GF-D8 (cell line): Measurements from ENCODE around the gene COL13A1.

Source experiments
- DNase-seq: peaks from one replicate; lab custom pipeline; 2025; lab: John Stamatoyannopoulos, UW

The COL13A1 gene

DNA sequence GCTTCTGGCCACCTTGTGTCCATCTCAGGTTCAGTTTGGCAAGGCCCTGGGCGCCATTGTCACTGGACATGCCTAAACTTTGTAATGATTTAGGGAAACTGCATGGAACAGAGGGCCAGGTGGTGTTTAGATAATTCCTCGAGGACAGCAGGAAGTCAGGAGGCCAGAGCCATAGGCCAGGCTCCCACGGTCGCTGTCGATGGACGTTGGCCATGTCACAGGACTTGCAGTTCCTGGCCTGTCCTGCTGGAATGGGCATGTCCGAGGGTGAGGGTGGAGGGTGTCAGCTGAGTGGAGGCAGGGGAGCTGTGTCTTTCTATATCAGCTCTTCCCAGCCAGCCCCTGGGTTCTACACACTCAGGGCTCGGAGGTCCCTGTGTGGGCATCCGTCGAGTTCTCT, 143.1 kb downstream of the COL13A1 start:
- no peak for DNase-seq

DNA sequence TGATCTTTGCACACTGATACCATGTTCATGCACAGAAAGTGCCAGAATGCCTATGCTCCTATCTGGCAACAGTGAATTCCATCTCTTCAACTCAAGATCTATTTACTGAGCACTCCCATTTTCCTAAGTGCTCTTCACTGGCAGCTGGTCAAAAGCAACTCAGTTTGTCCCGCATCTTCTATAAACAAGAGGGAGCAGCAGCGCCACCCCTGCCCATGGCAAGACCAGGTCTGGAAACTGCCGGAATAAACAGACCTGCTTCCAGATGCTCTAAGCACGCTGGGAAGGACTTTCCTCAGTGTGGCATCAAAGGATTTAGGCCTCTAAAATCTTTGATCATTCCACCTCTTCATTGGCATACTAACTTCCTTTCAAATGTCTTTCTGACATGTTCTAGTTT, 146.6 kb downstream of the COL13A1 start:
- DNase-seq: no peak

DNA sequence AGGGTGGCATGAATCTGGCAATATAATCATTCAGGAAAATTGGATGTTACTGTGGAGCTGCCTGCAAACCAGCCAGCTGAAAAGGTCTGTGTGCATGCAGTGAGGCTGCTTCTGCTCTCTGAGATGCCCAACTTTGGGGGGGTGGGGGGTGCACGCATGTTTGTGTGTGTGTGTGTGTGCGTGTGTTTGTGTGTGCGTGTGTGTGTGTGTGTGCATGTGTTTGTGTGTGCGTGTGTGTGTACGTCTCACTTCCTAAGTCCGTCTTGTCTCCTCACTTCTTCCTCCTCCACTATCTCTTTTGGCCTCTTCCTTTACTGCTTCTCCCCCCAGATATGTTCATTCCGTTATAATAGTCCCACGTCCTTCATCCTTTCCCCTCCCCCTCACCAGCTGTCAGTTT, 148.1 kb downstream of the COL13A1 start:
- no peak for DNase-seq

DNA sequence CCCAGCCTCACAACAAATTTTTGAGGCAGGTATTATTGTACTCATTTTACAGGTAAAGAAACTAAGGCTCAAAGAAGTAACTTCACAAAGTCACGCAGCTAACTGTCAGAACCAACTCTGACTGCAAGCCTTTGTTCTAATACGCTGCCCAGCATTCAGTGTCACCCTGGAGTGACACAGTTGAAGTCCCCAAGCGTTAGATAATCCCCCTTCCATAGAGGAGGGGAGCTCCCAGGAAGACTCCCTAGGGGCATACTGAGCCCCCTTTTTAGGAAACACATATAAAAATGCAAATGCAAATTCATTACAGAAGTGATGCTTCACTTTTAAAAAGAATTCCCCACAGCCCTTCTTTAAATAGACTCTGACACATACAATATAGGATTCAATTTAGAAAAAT, 150.0 kb downstream of the COL13A1 start:
- DNase-seq: no peak

DNA sequence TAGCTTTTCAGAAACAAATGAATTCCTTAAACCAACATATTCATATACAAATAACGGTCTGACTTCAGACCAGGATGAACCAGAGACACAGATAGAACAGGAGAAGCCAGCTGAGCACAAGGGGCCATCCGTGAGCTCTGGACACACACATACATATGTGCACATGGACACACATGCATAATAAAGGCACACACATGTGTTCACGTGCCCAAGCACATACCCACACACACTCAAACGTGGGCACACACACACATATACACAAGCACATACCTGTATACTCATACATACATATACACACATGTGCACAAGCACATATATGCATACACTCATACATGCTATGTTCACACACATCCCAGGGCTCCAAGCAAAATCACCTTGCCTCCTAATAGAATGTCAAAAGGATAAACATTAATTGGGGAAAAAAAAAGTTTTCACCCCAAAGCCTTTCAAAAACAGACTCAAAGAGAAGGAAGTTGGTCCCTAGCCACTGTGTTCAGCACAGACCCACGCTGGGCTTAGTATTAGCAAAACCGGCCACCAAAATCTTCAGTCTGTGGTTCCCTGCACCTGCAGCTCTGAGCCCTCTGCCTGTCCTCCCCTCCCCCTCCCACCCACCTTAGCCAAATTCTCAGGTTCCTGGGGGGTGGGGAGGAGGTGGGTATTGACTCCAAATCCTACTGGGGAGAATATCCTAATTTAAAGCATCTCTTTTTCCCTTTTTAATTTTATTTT, 150.5 kb downstream of the COL13A1 start:
- no peak for DNase-seq

DNA sequence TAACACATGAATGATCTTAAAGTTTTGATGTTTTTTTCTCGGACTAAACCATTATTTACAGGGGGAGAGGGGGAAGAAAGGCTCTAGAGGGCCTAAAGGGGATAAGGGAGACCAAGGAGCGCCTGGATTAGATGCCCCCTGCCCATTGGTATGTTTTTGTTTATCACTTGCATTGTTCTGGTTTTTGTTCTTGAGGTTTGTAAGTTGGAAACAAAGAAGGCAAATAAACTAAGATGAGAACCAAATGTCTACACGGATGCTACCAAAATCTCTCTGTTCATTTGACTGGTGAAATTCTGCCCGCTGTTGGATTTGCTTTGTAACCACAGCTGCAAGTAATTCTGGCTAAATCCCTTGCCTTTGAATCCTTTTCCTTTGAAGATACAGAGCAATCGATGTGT, 151.1 kb downstream of the COL13A1 start:
- DNase-seq: no peak

DNA sequence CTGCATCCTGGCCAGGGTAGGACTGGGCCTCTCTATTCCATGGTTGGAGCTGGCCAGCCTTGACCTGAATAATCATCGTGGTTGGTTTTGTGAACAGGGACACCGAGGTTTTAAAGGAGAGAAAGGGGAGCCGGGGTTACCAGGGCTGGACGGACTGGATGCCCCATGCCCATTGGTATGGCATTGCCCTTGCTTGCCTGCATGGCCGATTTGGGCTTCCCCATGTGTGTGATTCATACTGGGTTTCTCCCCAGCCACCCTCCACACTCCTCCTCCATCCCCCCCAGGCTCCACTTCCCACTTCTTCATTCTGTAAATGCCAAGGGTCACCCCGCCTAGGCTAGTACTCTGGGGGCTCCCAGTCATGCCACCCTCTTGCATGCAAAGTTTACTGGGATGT, 152.1 kb downstream of the COL13A1 start:
- no peak for DNase-seq

DNA sequence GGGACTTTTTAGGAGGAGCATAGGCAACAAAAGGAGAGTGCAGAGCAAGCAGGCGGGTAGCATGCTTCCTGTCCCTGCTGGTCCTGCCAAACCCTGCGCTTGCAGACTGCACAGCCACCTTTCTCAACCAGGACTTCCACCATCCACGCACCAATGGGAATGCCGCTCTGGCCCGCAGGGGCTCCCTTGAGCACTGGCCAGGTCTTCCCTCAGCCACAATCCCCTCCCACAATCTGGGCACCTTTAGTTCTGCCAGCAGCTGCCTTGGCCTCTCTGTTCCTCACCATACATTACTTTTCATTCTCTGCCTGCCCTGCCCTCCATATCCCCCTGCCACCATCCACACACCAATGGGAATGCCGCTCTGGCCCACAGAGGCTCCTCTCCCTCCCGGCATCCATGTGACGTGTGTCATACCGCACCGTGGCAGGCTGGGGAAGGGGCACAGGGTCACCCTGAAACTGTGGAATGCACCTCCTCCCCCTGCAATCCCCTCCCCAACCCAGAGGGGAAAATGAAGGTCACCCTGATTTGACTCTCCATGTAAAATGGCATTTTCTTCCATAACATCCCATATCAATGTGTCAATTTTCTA, 153.6 kb downstream of the COL13A1 start:
- no peak for DNase-seq

DNA sequence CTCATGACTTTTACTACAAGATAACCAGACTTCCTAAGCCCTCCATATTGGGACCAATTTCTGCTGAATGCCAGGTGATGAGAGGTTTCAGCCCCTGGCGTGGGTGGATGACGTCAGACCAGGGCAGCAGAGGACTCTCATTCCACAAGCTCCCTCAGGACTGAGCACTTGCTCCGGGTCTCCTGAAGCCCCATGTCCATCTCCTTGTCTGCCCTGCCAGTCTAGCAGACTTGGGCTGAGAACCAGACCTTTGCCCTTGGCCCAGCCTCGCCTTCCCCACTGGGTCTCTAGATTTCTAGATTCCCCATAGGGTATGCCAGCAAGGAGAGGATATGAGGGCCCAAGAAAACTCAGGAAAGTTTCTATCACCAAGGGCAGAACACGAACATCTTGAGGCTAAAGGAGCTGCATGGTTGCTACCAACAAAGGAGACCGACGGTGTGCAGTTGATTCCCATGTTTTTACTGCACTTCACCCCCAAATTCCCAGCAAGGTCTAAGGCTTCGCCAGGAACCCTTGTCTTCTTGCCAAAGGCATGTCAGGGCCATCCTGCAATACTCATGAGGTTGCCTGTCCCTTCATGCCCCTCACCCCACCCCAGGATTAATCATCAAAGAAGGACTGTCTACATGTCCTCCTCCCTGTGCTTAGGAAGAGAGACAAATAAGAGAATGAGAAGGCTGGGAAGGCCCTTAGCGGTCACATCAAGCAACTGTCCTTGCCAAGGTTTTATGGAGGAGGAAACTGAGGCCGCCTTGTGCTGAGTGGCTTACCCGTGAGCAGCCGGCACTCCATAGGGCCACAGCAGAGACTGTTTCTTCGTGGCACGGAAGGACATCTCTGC, 154.4 kb downstream of the COL13A1 start:
- no peak for DNase-seq

DNA sequence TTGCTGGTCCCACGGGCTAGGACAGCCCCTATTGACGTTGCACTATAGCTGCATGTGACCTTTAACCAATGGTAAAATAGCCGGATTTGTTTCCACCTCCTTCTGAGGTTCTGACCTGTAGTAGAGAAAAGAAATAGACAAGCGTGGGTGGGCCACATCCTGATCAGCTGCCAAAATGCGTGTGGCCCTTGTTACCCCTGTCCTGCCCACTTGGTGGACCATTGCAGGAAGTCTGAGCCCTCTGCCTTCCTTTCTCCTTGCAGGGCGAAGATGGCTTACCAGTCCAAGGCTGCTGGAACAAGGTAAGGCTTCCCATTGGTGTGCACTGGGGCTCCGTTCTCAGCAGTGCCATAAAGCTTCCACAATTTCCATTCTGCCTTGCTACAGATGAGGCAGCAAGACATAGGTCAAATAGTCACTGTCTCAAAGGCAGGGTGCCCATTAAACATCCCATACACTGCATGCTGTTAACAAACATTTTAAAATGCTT, 155.1 kb downstream of the COL13A1 start:
- DNase-seq: no peak

DNA sequence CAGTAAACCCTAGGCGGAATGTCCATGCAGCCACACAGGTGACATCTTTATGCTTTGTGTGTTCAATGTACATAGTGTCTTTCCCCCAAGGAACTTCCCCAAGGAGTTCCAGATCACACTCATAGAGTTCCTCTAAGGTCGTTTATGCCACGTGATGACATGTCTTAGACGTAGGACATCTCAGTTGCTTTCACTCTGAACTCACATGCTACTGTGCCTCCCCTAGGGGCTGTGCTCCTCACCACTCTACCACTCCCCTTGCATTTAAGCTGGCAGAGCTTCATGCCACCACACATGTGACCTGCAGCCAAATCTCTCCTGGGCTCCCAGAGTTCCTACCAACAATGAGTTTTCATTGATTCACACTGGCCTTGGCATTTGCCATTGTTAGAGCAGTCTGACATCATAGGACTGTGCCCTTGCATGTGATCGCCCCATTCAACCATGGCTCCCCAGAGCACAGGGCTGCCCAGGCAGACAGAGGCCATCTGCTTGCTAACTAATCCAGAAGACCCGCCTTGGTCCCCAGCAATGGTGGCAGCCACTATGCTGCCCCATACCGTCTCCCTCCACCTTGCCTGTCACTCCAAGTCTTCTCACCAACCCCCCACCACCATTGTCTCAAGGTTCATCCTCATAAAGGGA, 155.7 kb downstream of the COL13A1 start:
- DNase-seq: no peak

DNA sequence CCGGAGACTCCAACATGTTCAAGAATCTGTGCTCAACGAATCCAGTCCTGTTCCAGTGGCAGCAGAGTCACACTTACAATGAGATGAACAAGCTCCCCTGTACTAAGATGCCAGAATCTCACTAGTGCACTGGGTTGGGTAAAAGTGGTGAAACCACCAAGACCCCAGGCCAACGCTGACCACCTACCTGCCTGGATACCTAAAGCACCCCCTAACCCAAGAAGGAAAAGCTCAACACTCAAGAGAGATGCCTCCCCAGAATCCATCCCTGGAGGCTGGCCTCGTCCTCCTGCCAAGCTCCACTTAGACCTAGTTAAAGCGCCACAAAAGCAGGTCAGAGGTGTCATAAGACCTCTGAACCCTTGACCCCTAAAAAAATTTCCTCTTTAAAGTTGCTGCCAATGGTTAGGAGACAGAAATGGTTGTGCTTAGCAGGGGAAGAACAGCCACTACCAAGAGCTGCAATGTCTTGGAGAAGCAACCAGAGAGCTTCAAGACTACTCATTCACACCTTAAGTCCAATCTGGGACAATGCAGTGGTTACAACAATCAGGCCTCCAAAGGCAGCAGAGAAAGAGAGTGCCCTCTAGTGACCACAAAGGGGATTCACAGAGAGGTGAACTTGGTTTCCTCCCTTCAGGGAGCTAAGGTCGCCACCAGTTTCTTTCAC, 156.3 kb downstream of the COL13A1 start:
- no peak for DNase-seq

DNA sequence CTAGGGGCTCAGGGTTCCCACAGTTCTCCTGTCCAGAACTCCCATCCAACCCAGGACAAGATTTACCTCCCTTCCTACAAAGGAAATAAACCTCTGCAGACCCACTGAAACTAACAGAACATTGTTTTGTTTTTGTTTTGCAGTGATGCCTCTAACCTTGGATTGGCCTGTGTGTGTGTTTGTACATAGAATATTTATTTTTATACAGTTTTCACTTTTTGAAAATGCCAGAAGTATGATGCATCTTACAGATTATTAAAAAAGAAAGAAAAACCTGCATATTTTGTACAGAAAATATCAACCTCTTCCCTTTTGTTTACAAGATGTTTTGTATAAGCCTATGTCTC, 156.8 kb downstream of the COL13A1 start:
- DNase-seq: no peak

DNA sequence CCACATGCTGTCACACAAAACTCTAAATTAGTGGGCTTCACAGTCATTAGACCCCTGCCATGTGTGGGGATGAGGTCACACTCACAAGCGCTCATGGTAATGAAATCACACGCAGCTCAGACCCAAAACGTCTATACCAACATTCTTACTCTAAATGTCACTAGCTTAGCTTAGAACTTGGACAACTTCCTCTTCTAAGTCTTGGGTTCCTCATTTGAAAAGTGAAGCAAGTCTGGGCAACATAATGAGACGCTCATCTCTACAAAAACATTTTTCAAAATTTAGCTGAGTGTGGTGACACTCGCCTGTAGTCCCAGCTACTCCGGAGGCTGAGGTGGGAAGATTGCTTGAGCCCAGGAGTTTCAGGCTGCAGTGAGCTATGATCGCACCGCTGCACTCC, 158.2 kb downstream of the COL13A1 start:
- peak; percentile 50 for DNase-seq

DNA sequence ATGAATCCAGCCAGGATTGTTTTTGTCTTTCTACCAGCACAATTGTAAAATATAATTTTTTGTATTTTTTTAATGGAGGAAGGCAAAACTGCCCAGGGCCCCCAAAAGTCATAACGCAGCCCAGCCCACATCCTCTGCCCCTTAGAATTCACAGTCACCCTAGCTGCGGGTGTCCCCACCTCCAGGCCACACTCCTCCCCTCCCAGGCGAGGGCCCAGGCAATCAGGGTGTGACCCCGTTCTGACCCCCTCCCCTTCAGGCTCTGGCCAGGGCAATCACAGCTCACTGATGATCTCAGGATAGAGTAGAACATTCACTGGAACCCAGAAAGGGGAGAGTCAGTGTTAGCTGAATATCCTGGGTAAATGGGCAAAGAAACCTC, 158.9 kb downstream of the COL13A1 start:
- no peak for DNase-seq

DNA sequence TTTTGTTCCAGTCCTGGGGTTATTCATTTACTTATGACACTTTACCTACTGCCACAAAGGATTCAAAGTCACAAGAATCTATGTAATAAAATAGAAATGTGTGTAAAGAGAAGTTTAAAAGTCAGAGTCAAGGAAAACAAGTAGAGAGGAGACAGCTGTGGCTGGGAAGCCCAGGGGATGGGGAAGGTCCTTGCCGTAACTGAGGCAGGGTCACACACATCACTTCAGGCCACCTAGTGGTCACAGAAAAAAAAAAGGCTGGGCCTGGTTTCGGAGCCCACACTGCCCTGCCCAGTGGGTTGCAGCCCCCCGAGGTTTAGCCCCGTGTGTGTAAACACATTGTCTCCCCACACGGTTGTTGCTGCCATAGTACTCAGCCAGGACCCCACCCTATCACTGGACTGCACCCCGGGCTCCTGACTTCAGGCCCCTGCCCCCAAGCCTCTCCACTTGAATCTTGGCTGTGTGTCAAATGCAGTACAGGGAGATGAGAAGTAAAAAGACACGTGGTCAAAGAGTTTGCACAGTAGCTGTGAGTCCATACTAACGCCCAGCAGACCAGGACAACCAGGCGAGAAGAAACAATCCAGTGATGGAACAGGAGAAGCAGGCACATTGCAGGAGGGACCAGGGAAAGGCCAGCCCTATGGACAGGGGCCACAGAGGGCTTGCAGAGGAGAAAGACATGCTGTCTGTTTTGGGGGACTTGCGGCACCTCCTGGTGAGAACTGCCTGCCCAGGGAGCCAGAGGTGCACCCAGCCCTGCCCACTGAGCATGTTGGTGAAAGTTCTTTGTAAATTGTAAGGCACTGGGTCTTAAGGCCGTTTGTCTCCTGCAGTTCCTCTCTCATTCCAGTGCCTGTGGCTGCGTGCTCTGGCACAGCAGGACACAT, 159.5 kb downstream of the COL13A1 start:
- DNase-seq: no peak

DNA sequence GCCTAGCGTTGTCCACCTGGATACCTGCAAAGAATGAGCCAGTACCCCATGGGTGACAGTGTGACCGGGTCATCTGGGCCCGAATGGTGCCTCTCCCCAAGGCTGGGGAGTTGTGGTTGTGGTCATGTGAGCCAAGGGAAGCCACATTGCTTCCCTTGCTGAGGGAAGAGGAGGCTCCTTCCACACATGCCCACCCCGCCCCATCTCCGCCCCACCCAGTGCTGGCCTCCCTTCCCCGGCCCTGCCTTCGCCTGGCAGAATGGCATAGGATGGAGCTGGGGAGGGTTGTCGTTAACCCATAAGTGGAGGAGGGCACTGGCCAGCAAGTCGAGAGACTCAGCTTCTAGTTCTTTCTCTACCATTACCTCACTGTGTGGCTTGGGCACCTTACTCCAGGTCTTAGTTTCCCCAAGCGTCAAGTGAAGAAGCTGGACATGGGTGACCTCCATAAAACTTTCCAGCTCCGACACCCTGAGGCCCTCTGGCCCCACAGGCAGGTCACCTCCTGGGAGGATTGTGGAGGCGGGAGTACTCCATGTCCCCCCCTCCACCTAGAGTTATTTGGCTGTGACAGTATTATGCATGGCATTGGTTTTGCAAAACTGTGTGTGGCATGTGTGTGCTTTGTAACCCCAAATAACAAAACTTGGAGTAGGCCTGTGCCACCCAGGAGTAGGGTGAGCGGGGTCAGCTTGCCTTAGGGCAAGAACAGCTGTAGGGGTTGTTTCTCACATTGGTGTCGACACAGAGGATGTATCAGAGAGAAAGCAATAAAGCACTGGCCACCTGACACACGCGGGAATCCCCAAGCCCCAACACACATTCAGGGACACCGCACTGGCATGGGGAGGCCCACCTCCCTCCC, 160.4 kb downstream of the COL13A1 start:
- no peak for DNase-seq

DNA sequence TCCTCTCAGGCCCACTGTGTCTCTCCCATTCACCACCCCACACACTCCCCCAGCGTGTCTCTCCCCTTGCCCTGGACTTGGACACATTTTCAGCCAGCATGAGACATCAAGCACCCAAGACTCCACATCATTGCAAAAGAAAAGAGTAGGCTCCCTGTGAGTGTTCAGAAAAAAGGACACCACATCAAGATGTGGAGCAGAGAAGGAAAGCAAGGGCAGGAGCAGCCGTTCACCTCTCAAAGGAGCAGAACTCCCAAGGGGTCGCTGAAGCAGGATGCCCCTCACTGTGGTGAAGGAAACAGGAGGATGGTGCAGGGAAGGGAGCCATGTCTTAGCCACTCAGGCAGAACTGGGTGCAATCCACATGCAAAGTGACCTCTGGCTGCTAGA, 161.0 kb downstream of the COL13A1 start:
- DNase-seq: no peak

DNA sequence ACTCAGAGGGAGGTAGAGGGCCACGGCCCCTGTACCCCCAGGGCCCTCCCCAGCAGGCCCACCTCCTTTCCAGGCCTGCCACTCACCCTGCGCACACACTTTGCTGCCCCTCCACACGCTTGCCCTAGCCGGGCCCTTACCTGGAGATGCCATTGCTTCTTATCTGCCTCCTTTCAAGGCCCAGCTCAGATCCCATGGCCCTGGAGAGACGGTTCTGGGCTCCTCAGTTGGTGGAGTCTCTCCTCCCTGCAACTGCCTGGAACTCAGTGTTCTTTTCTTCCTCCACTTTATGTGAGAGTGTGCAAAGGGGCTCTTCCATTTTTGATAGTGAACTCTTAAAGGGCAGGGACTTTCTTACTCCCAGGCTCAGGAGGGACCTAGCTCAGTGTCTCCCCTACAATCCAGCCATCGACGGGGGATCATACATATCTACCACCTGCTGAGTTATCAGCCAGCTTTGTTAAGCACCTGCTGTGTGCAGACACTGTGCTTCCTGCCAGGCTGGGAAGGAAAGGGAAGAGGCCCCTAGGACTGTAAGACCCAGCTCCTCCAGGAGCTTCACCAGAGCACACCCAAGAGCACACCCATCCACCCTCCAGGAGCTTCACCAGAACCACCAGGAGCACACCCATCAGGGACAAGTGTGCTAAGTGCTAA, 161.6 kb downstream of the COL13A1 start:
- no peak for DNase-seq
